ENCODE data around the gene PIGS.
"Not testable (repeated sequence)": the region's sequence is repeated elsewhere in the genome, so short reads cannot be mapped to it uniquely, and the experiment has no call there.

Gene PIGS

DNA sequence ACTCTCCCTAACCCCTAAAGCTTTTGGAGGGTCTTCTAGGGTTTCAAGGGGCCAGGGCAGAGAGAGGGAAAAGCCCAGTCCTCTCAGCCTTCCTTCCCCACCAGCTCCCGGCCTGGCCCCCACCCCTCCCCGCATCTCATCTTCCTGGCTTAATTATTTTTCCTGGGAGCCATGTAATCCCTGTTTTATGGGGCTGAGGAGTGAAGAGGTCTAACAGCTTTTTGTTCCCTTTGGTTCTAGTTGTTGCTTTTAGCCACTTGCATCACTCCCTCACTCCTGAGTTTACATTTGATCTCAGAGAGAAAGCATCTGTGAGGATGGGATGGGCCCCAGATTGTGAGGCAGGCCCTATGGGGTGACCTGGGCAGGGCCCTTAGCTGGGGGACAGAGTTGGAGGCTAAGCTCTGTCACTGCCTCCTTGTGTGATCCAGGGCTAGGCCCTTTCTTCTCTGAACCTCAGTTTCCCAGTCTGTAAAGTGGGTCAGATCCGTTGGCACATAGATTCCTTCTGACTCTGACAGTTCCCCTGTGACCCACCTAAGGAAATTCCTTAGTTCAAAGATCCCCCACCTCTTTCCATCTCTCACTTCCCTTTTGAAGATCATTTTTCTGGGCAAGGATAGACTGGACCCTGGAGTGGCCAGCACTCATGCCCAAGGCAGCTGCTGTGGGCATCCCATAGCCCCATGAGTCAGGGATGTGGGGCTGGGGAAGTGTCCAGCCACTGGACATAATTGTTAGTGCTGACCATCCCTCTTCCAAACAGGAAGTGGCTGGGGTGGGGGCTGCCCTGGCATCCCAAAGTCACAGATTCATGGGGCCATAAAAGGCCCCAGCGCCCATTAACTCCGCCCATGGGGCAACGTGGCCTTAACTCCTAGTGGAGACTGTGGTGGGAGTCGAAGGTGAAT is 39.0 kb downstream of the PIGS start:
- no peak for DNase-seq (ENCODE audit: low read depth in 2 of 3, low spot score in 2 of 3)

DNA sequence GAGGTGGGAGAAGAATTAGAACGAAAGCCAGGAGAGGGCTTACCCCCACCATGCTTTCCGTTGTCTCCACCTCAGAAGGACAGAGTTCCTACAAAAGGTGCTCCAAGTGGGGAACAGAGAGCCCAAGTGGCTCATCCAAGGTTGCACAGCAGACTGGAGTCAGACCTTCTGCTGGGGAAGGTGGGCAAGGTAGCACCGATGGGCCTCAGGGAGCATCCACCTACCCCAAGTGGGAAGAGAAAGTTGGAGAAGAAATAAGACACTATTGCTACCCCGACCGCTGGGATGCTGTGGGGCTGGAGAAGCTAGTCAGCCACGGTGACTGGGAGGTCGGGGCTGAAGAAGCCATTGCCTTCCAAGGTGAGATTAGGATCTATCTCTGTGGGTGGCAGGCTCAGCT is 40.4 kb downstream of the PIGS start:
- DNase-seq (ENCODE audit: low read depth in 2 of 3, low spot score in 2 of 3) = no peak

DNA sequence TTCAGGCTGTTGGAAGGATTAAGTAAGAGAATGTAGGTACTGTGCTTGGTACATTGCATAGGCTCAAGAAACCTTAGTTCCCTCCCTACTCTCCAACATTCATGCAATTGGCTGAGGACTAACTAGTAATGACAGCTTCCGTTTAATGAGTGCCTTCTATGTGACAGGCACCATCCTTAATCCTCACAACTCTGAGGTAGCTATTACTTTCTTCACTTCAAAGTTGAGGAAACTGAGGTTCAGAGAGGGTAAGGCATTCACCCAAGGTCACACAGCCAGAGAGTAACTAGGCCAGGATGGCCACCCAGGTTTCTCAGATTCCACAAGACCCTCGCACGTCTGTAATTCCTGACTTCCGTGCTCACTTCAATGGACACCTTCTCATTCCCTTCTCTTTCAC is 41.1 kb downstream of the PIGS start:
- DNase-seq (ENCODE audit: low read depth in 2 of 3, low spot score in 2 of 3) = no peak

DNA sequence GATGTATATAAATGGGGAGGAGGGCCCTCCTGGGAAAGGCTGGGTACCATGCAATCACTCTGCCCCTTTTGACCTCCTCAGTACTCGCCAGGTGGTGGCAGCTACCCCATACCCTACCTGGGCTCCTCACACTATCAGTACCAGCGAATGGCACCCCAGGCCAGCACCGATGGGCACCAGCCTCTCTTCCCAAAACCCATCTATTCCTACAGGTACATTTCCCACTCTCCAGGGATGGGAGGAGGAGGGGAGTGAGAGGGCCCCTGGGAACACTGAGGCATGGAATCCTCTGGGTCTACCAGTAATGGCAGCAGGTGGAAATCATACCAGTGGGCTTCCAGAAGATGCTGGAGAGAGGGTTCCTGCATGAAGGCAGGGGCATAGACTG is 42.3 kb downstream of the PIGS start:
- DNase-seq (ENCODE audit: low read depth in 2 of 3, low spot score in 2 of 3) = no peak

DNA sequence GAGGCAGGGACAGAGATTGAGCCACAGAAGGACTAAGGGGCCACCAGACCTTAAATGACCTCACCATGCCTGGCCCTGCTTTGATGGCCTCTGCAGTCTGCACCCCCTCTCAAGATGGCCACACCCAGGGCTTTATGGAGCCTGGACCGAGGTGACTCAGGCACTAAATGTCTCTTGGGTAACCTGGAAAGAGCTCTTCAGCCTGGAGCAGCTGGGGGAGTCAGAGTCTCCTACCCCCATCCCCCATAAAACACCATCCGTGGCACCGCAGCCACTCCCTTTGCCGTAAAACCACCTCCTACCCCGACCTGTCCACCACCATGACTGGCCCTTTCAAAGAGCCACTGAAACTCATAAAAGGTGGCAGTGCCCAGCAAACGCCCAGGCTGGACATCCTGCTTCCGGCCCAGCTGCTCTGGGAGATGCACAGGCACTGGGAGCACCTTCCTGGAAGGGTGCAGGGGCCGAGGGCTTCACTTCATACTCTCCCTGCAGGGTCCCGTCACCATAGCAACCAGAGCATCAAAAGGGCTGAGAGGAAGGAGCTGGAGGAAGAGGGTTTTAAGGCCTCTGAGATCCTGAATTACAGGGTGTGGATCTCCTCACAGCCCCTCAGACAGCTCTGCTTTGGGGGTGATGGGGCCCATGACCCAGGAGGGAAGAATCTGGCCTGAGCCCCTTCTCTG is 42.9 kb downstream of the PIGS start:
- no peak for DNase-seq (ENCODE audit: low read depth in 2 of 3, low spot score in 2 of 3)

DNA sequence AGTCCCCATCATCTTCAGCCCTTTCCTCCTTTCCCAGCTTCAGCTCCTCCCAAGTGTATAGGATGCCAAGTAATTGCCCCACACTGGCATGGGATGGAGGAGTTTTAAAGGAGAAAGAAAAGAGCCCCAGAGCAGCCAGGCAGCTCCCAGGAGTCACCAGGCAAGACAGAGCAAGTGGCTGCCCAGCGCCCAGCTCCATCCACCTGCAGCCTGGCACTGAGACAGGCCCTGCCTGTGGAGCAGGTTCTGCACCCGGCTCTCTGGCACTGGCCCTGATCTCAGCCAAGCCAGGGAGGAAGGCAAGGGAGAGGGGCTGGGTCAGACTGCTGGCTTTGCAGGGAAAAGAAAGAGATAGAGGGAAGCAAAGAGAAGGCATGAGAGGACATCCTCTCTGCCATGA is 43.5 kb downstream of the PIGS start:
- DNase-seq (ENCODE audit: low read depth in 2 of 3, low spot score in 2 of 3) = no peak

DNA sequence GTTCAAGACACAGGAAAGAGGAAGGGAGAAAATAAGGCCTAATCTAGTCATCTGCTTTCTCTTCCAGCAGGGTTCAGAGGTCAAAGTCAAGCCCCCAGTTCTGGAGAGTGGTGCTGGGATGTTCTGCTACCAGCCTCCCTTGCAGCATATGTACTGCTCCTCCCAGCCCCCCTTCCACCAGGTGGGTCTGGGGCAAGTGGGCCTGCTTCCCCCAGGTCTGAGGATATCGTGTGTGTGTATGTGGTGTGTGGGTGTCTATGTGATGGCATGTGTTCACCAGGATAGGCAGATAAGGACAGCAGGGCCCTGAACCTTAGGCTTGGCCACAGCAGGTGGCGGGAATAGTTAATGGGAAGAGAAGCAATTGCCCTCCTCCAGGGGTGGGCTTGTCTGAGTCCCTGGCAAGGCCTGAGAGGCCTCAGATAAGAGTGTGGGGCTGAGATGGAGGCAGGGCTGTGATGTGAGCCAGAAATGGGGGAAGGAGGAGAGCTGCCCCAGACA is 44.1 kb downstream of the PIGS start:
- no peak for DNase-seq (ENCODE audit: low read depth in 2 of 3, low spot score in 2 of 3)

DNA sequence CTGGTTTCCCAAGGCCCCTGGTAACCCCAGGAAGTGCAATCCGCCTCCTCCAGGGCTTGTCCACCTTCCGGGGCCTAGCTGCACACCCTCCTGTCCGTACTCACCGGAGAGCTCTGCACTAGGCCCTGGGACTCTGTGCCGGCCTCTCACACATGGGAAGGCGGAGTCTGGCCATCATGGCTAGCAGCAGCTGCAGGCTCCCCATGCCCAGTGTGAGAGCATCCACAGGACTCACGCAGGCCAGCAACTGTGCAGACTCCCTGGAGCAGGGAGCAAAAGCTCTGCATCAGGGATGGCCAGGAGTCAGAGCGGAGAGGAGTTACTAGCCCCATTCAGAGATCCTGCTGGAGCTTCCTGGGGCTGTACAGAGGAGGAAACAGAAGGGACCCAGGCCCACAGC is 44.9 kb downstream of the PIGS start:
- no peak for DNase-seq (ENCODE audit: low read depth in 2 of 3, low spot score in 2 of 3)

DNA sequence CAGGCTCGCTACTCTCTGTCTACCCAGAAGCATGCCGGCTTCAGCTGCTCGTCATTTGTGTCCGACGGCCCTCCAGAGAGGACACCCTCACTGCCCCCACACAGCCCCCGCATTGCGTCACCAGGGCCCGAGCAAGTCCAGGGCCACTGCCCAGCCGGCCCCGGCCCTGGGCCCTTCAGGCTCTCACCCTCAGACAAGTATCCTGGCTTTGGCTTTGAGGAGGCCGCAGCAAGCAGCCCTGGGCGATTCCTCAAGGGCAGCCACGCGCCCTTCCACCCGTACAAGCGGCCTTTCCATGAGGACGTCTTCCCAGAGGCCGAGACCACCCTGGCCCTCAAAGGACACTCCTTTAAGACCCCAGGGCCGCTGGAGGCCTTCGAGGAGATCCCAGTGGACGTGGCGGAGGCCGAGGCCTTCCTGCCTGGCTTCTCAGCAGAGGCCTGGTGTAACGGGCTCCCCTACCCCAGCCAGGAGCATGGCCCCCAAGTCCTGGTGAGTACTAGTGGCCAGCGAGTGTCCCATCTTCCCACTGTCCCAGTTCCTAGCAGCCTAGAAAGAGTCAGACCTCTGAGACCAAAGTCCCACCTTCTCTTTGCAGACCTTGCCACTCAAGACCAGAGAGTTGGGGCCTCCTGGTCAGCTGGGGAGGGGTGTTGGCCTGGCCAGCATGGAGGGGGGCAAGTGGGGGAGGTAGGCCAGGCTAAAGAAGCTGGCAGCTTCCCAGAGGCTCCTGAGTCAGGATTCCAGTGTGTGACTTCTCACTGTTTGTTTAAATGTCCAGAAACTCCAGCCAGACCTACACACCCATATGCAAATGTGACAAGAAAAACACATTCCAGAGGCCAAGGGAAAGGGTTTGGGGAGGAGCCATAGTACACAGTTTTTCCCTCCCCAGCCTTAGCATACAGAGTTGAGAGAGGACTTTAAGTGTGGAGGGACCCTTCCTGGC is 46.6 kb downstream of the PIGS start:
- no peak for DNase-seq (ENCODE audit: low read depth in 2 of 3, low spot score in 2 of 3)

DNA sequence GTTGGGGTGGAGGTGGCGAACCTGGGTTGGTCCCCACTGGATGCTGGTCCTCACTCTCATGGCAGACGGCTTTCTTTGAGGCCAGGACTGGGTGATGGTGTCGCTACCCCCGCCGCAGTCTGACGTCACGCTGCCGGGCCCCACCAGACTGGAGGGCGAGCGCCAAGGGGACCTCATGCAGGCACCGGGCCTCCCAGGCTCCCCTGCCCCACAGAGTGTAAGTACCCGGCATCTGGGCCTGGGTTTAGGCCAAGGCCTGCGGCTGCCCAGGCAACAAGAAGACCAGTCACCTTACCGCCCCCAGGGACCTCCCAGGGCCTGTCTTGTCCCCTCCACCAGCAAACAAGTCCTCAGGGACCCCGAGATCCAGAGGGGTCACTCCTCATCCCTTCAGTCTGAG is 47.4 kb downstream of the PIGS start:
- DNase-seq (ENCODE audit: low read depth in 2 of 3, low spot score in 2 of 3) = no peak

DNA sequence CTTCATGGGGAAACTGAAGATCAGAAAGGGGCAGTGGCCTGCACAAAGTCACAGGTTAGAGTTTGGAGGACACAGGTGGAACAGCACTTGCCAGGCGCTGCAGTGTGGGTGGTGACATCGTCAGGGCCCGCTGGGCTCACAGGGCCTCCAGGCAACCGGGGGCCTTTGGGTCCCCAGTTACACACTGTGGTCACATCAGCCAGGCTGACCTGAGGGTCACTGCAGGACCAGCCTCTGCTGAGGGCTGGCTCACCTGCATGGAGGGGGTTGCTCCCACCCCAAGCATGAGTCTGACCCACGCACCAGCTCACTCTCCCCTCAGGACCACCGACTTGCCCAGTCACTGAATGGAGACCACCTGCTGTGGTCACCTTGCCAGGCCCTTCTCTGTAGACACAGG is 48.1 kb downstream of the PIGS start:
- no peak for DNase-seq (ENCODE audit: low read depth in 2 of 3, low spot score in 2 of 3)

DNA sequence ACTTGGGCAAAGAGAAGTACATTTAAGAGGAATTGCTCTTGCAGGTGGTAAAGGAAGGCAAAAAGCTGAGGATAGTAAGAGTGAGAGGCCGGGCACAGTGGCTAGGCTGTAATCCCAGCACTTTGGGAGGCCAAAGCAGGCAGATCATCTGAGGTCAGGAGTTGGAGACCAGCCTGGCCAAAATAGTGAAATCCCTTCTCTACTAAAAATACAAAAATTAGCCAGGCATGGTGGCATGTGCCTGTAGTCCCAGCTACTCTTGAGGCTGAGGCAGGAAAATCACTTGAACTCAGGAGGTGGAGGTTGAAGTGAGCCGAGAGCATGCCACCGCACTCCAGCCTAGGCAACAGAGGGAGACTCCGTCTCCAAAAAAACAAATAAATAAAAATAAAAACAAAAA is 49.0 kb downstream of the PIGS start:
- DNase-seq (ENCODE audit: low read depth in 2 of 3, low spot score in 2 of 3) = not testable (repeated sequence)

DNA sequence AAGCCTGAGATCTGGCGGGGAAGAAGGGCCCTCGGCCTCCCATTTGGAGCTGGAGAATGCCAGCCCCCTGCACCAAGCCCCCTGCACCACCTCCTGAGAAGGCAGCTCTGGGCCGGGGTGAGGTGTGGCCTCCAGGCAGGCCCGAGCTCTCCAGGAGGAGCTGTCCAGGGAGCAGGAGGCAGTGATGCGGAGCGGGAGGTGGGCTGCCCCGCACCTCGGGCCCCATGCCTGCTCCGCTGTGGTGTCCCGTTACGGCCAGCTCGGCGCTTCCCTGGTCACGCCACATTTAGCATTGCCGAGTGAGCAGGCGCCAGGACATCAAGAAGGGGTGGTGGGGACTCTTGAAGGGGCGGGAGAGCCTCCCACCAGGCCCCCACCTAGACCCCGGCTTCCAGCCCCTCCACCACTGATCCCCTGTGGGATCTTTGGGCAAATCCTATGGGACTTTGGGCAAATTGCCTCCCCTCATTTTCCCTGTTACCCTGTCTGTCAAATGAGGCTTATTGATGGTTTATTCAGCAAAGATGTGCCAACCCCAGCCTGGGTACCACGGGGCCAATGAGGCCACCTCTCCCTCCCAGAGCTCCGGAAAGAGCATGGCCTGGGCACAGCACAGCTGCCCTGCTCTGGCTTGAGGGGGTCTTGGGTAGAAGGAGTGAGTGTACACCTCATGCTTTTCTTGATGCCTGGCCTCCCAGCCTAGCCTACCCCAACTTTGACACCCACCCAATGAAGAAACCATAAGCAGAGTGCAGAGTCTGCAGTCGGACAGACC is 49.8 kb downstream of the PIGS start:
- no peak for DNase-seq (ENCODE audit: low read depth in 2 of 3, low spot score in 2 of 3)

DNA sequence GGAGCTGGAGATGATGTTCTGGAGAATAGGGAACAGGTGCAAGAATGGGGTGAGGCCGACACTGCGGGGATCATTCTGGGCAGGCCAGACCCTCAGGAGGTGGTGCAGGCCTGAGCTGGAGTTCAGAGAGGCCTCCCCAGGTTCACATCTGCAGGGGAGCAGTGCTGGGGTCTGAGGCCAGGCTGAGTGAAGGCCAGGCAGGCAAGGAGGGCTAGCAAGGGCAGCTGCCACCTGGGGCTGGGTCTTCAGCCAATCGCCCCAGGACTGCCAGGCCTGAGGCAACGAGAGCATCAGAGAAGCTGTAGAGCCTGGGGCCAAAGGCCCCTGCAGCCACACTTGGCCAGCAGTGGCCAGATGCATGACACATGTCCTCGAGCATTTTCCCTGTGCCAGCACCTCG is 50.6 kb downstream of the PIGS start:
- DNase-seq (ENCODE audit: low read depth in 2 of 3, low spot score in 2 of 3) = no peak

DNA sequence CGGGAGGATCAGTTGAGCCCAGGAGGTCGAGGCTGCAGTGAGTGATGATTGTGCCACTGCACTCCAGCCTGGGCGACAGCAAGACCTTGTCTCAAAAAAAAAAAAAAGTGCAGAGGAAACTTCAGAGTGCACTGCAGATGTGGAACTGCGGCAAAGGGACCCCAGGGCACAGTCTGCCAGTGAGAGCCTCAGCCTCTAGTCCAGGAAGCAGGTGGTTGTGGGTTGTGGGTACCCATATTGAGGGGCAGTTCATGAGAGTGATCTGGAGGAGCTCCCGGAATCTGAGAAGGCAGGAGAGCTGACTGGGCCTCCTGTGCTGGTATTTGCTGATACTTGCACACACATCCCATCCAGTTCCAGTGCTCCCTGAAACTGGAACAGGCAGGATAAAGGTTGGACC is 52.1 kb downstream of the PIGS start:
- DNase-seq (ENCODE audit: low read depth in 2 of 3, low spot score in 2 of 3) = no peak

DNA sequence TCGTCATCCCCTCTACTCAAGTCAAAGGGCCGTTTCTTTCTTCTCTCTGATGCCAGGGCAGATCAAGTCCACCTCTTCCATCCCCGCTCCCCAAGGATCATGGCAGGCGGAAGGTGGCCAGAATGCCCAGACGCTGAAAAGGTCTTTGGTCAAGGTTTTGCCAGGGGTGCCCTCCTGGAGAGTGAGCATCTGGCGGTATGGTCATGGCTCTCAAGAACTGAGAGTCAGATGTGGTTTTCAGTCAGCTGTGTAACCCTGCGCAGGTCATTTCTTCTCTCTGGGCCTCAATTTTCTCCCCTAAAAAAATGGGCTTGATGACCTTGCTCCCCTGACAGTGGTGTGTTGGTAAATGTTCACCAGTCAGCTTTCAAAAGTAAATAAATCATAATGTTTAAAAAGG is 52.7 kb downstream of the PIGS start:
- no peak for DNase-seq (ENCODE audit: low read depth in 2 of 3, low spot score in 2 of 3)

DNA sequence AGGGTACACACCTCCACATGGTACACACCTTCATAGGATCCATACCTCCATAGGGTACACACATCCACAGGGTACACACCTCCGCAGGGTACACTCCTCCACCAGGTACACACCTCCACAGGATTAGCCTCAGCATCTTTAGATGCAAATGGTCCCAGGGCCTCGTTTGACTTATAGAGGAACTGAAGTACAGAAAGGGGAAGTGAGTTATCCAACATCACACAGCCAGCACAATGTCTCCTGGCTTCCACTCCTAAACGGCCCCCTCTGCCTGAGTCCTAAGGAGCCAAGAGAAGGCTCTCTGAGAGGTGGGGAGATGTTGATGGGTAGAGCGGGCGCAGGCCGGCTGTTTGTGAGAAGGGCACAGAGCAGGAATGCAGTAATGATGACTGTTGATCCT is 53.2 kb downstream of the PIGS start:
- DNase-seq (ENCODE audit: low read depth in 2 of 3, low spot score in 2 of 3) = no peak

DNA sequence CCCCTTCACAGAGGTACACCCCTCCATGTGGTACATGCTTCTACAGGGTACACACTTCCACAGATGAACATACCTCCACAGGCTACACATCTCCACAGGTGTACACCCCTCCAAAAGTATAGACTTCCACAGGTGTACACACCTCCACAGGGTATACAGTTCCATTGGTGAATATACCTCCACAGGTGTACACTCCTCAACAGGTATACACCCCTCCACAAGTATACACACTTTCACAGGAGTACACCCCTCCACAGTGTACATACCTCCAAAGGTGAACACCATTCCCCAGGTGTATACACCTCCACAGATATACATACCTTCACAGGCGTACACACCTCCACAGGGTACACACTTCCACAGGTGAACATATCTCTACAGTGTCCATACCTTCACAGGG is 55.8 kb downstream of the PIGS start:
- no peak for DNase-seq (ENCODE audit: low read depth in 2 of 3, low spot score in 2 of 3)

DNA sequence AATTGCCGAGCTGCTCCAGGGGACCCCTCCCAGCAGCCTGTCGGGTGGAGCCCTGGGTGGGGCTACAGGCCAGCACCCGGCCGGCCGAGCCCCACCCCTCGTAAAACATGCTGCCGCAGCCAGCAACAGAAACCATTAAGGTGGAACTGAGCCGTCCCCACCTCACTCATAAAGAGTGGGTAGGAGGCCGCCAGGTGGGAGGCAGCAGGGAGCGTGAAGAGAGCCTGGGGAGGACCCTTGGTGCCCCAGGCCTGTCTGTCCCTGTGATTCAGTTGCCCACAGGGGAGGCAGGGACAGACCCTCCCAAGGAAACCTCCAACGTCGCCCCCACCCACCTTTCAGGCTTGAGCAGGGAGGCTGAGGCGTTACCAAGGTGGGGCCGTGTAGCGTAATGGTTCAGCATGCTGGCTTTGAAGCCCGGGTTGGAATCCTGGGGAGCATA is 56.7 kb downstream of the PIGS start:
- no peak for DNase-seq (ENCODE audit: low read depth in 2 of 3, low spot score in 2 of 3)

DNA sequence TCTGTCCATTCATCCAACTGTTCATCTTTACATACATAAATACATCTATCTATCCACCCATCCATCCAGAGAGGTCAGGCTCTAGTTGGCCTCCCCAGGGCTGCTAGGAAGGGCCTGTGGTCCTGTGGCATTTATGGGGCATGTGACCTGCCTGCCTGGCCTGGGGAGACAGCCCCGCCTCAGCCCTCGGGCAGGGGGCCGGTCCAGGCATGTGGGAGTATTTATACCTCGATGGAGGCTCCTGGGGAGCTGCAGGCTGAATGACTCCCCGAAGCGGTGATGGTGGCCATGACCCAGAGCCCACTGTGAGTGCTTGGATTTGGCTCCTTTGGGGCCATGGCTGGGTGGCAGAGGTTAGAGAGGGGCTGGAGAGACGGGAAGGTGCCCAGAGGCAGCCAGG is 57.8 kb downstream of the PIGS start:
- no peak for DNase-seq (ENCODE audit: low read depth in 2 of 3, low spot score in 2 of 3)

Measured in activated CD8-positive, alpha-beta memory T cell treated with anti-CD3 and anti-CD28 coated beads for 48 hours (primary cell).